Panc1 (cell line): Measurements from ENCODE around the gene EIPR1. TPM values are rescaled to one million over a fixed set of nuclear protein-coding genes. Genes with fewer than 3 reads are reported as not detected.

Source experiments
- ATAC-seq: fragments of 200-7000 bp; cut with Tn5 transposase; 2 replicates; pipeline ENCODE4 v1.9.1; 2020; ENCODE audit warnings: mild to moderate bottlenecking, moderate library complexity
- BruUV-seq: library from RNA; stranded (reverse); fragments of 400-500 nt; replicated peaks from 2 replicates; lab custom pipeline; 2021; lab: Mats Ljungman, UMichigan
- CTCF ChIA-PET: fragments of 300-600 bp; sonication (Branson Sonifier 250); formaldehyde crosslinking; loops from one replicate; lab custom pipeline; 2022; ENCODE audit warnings: antibody characterized with exemption; lab: Charles Lee
- POLR2A ChIA-PET: fragments of 300-600 bp; sonication (Branson Sonifier 250); formaldehyde crosslinking; loops from one replicate; lab custom pipeline; 2022; ENCODE audit warnings: antibody characterized with exemption; lab: Charles Lee
- DNase-seq: peaks from one replicate; pipeline ENCODE4 v3.0.0-alpha.2; 2010; ENCODE audit warnings: low read depth, low spot score
- H3K27ac ChIP-seq: 2 replicates; pipeline ENCODE4 v1.5.1; 2011; ENCODE audit warnings: mild to moderate bottlenecking, low read length, inconsistent platforms
- H3K27me3 ChIP-seq: fragments of 200-500 bp; sonication (Bioruptor generic); 2 replicates; pipeline ENCODE4 v1.6.0; 2014; ENCODE audit warnings: low read length, inconsistent platforms; ENCODE audit not compliant: control insufficient read depth, insufficient read depth
- H3K36me3 ChIP-seq: fragments of 200-500 bp; sonication (Bioruptor generic); 2 replicates; pipeline ENCODE4 v1.5.1; 2014; ENCODE audit warnings: inconsistent platforms, mild to moderate bottlenecking, low read length, moderate library complexity; ENCODE audit not compliant: control insufficient read depth, insufficient read depth
- H3K4me1 ChIP-seq: 2 replicates; pipeline ENCODE4 v1.5.1; 2011; ENCODE audit warnings: inconsistent platforms, mild to moderate bottlenecking, low read length, moderate library complexity; ENCODE audit not compliant: control insufficient read depth, insufficient read depth
- H3K4me3 ChIP-seq, 2 experiments: 2 replicates each; pipeline ENCODE4 v1.5.1; 2011 to 2012; ENCODE audit warnings: low read depth in 2 of 2, low read length in 2 of 2, mild to moderate bottlenecking in 2 of 2, inconsistent platforms in 1 of 2, moderate library complexity in 1 of 2
- H3K9me3 ChIP-seq: fragments of 200-500 bp; sonication (Bioruptor generic); 2 replicates; pipeline ENCODE4 v1.5.1; 2014; ENCODE audit warnings: low read depth, mild to moderate bottlenecking, inconsistent platforms, low read length, moderate library complexity; ENCODE audit not compliant: control insufficient read depth, insufficient read depth
- CTCF ChIP-seq: fragments of 450-650 bp; IDR thresholded peaks from 2 replicates; pipeline ENCODE4 v1.5.1; 2017; ENCODE audit warnings: mild to moderate bottlenecking
- POLR2AphosphoS5 ChIP-seq: IDR thresholded peaks from 2 replicates; pipeline ENCODE4 v1.6.1; 2012; ENCODE audit warnings: mild to moderate bottlenecking, low read depth, low read length, moderate library complexity
- SIN3A ChIP-seq: IDR thresholded peaks from 2 replicates; pipeline ENCODE4 v1.6.1; 2012; ENCODE audit warnings: low read depth, mild to moderate bottlenecking, low read length, moderate library complexity, borderline replicate concordance; ENCODE audit not compliant: insufficient read depth
- TCF7L2 ChIP-seq: IDR thresholded peaks from 2 replicates; pipeline ENCODE4 v1.6.1; 2011; ENCODE audit warnings: mild to moderate bottlenecking, low read depth, low read length, inconsistent platforms
- in situ Hi-C: cut with HindIII; loops from 2 replicates; pipeline ENCODE4 v1.10.0; 2016; ENCODE audit warnings: low sequenced_read_pairs, low pct_unique_long_range_greater_than_20kb
- intact Hi-C: fragments of 100-400 bp; cut with micrococcal nuclease; formaldehyde crosslinking; loops from one replicate; pipeline ENCODE4 v1.10.0; 2022; ENCODE audit not compliant: unreplicated experiment
- total RNA-seq: library from RNA; stranded (reverse); gene quantifications from one replicate; pipeline ENCODE4 v1.2.1, GENCODE V29; 2021; ENCODE audit not compliant: unreplicated experiment
- TF ChIP-seq, protein P1 (sequence below), 2 experiments: IDR thresholded peaks; 2 replicates each; pipeline ENCODE4 v1.6.1; 2011 to 2012; ENCODE audit warnings: low read depth in 2 of 2, control low read depth in 1 of 2, low read length in 1 of 2, mild to moderate bottlenecking in 1 of 2, moderate library complexity in 1 of 2; ENCODE audit not compliant: insufficient read depth in 1 of 2

Gene EIPR1
- total RNA-seq, 1 experiment from 2014 or later, result 26.7 TPM

- DNase-seq (no peak), ATAC-seq (no peak)
- Histone ChIP-seq H3K4me3 (no peak overlapping the region), H3K9me3 (no peaks in the 10 kb centered on the region), H3K27me3 (no peaks in the 10 kb centered on the region), H3K27ac (no peak overlapping the region), H3K36me3 (no peaks in the 10 kb centered on the region), H3K4me1 (no peaks in the 10 kb centered on the region)
- ChIA-PET POLR2A (no interaction called here), CTCF (interaction anchor here (0.6 kb wide), 2 partner anchors 10 to 1001 kb away, joined by 3 read pairs; no protein-coding TSS in a partner anchor)
- intact Hi-C loops, result no loop called here
- TF ChIP-seq, protein P1, sequence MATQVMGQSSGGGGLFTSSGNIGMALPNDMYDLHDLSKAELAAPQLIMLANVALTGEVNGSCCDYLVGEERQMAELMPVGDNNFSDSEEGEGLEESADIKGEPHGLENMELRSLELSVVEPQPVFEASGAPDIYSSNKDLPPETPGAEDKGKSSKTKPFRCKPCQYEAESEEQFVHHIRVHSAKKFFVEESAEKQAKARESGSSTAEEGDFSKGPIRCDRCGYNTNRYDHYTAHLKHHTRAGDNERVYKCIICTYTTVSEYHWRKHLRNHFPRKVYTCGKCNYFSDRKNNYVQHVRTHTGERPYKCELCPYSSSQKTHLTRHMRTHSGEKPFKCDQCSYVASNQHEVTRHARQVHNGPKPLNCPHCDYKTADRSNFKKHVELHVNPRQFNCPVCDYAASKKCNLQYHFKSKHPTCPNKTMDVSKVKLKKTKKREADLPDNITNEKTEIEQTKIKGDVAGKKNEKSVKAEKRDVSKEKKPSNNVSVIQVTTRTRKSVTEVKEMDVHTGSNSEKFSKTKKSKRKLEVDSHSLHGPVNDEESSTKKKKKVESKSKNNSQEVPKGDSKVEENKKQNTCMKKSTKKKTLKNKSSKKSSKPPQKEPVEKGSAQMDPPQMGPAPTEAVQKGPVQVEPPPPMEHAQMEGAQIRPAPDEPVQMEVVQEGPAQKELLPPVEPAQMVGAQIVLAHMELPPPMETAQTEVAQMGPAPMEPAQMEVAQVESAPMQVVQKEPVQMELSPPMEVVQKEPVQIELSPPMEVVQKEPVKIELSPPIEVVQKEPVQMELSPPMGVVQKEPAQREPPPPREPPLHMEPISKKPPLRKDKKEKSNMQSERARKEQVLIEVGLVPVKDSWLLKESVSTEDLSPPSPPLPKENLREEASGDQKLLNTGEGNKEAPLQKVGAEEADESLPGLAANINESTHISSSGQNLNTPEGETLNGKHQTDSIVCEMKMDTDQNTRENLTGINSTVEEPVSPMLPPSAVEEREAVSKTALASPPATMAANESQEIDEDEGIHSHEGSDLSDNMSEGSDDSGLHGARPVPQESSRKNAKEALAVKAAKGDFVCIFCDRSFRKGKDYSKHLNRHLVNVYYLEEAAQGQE (IDR thresholded peaks at IDR 0.05; ENCODE audit: insufficient read depth in 1 of 2, low read depth in 2 of 2, low read length in 1 of 2), result no peak
- no peak for TF ChIP-seq TCF7L2
- no peak for TF ChIP-seq POLR2AphosphoS5
- no peak for TF ChIP-seq SIN3A
- no TSS peak for BruUV-seq
- in situ Hi-C loops, result no loop called here
Measured at GRCh38 chr2:3144856-3145255, 232.8 kb downstream of the EIPR1 start.

GRCh38 chr2:3143602-3144001 lies 234.0 kb downstream of the EIPR1 start:
- no peaks in the 10 kb centered on the region for H3K27me3 ChIP-seq
- no peak overlapping the region for H3K4me3 ChIP-seq
- no peaks in the 10 kb centered on the region for H3K36me3 ChIP-seq
- TF ChIP-seq SIN3A (no peak), POLR2AphosphoS5 (no peak), TCF7L2 (no peak), CTCF (no peak)
- TF ChIP-seq, protein P1 (IDR thresholded peaks at IDR 0.05; ENCODE audit: insufficient read depth in 1 of 2, low read depth in 2 of 2, low read length in 1 of 2), result no peak
- BruUV-seq, result no TSS peak
- H3K4me1 ChIP-seq, result no peaks in the 10 kb centered on the region
- DNase-seq (no peak), ATAC-seq (no peak)
- POLR2A ChIA-PET, result no interaction called here
- in situ Hi-C loops, result no loop called here
- no peak overlapping the region for H3K27ac ChIP-seq
- CTCF ChIA-PET, result no interaction called here
- intact Hi-C loops, result no loop called here
- H3K9me3 ChIP-seq, result no peaks in the 10 kb centered on the region
